ENCODE data around the gene MTUS2.

MTUS2 gene

DNA sequence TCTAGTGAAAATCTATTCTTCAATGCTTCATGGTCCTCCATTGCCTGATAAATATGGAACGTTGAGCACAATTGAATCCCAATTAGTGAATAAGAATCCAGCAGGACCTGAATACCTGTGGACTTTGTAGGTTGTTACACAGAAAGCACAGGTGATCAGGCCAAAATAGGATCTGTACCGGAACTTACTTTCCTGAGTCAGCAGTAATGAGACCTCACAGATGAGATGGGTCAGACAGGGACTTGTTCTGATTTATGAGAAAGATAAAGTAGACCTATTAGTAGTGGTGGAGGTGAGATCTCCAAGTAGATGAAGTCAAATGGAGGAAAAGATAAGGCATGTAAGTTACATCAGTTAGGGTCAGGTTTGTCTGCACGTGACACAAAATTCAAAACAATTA lies 351.1 kb downstream of the MTUS2 start:
- H3K4me3 ChIP-seq, result no peak overlapping the region
- H3K27ac ChIP-seq, result no peak overlapping the region
- no peaks in the 10 kb centered on the region for H3K27me3 ChIP-seq
- H3K4me1 ChIP-seq, result no peaks in the 10 kb centered on the region
- no peaks in the 10 kb centered on the region for H3K9me3 ChIP-seq
- no peaks in the 10 kb centered on the region for H3K36me3 ChIP-seq
- TF ChIP-seq, protein P1, sequence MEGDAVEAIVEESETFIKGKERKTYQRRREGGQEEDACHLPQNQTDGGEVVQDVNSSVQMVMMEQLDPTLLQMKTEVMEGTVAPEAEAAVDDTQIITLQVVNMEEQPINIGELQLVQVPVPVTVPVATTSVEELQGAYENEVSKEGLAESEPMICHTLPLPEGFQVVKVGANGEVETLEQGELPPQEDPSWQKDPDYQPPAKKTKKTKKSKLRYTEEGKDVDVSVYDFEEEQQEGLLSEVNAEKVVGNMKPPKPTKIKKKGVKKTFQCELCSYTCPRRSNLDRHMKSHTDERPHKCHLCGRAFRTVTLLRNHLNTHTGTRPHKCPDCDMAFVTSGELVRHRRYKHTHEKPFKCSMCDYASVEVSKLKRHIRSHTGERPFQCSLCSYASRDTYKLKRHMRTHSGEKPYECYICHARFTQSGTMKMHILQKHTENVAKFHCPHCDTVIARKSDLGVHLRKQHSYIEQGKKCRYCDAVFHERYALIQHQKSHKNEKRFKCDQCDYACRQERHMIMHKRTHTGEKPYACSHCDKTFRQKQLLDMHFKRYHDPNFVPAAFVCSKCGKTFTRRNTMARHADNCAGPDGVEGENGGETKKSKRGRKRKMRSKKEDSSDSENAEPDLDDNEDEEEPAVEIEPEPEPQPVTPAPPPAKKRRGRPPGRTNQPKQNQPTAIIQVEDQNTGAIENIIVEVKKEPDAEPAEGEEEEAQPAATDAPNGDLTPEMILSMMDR (IDR thresholded peaks at IDR 0.05), result no peak
- intact Hi-C loops (cut with DNase I; ENCODE audit: low total_unique reads), result loop anchor here (10.0 kb wide), 1 partner anchor 1324 kb away; no protein-coding TSS in a partner anchor
- no peak for DNase-seq

DNA sequence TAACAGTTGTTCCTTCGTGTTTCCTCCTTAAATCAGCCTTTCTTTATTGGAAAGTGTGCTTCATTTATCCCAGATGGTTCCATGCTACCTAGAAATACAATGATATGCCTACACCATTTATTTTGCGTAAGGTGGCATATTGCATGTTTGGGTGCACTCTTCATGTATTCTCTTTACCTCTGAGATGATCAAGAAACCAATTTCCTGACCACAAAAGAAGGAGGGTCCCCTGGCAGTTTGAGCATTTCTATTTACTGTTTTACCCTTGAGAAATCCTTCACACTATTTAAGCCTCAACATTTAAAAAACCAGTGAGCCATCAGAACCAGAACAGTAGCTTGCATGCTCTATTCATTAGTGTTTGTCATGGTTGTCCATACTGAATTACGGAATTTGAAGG lies 354.0 kb downstream of the MTUS2 start:
- no peaks in the 10 kb centered on the region for H3K4me1 ChIP-seq
- H3K36me3 ChIP-seq, result no peaks in the 10 kb centered on the region
- intact Hi-C loops (cut with DNase I; ENCODE audit: low total_unique reads), result loop anchor here (10.0 kb wide), 1 partner anchor 1321 kb away; no protein-coding TSS in a partner anchor
- no peak for DNase-seq
- no peak overlapping the region for H3K27ac ChIP-seq
- no peaks in the 10 kb centered on the region for H3K27me3 ChIP-seq
- H3K4me3 ChIP-seq, result no peak overlapping the region
- no peaks in the 10 kb centered on the region for H3K9me3 ChIP-seq
- TF ChIP-seq, protein P1 (IDR thresholded peaks at IDR 0.05), result no peak

DNA sequence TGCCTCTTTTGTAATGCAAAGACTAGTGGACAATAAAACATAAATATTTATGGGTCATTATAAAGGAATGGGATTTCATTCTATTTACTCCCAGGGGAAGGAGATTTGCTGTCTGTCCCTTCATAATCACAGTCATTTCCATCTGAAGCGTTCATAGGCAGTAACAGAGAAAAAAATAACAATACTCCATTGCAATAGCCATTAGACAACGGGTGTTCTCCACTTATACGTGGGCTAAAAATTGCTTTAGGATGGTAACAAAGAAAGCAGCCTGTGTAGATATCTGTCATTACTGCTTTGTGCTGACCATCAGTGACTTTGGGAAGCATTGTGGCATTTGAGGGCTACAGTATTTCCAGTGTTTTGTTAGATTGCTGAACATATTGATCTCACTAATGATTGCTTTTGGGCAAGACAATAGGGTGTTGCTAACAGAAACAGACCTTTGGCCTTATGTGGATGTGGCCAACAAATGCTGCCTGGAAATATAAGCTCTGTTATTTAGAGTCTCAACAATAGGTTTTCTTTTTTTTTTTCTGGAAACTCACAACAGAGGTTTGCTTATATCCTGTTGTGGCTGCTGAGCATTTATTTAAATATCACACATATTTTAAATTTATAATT lies 355.2 kb downstream of the MTUS2 start:
- no peaks in the 10 kb centered on the region for H3K4me1 ChIP-seq
- H3K4me3 ChIP-seq, result no peak overlapping the region
- DNase-seq, result no peak
- intact Hi-C loops (cut with DNase I; ENCODE audit: low total_unique reads), result loop anchor here (10.0 kb wide), 1 partner anchor 1319 kb away; no protein-coding TSS in a partner anchor
- no peaks in the 10 kb centered on the region for H3K27me3 ChIP-seq
- no peaks in the 10 kb centered on the region for H3K36me3 ChIP-seq
- no peak overlapping the region for H3K27ac ChIP-seq
- TF ChIP-seq, protein P1 (IDR thresholded peaks at IDR 0.05), result no peak
- no peaks in the 10 kb centered on the region for H3K9me3 ChIP-seq

DNA sequence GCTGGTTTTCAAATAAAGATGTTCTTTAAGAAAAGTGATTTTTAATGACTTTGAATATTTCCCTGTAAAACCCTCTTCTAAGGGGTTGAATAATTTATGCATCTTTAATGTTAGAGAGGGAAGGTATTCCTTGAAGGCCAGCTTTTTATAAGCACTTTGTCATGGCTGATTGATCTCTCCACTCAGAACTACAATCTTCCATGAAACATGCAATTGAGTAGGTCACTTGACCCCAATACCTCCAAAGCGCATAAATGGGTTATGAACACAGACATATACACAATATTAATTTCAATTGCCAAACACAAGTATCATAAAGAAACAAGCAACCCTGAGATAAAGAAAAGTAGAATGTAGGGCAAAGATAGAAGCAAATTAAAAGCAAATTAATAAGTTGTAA lies 359.9 kb downstream of the MTUS2 start:
- Histone ChIP-seq H3K9me3 (peaks cover 4 to 9% (median 8%) of the 10 kb centered on the region in 3 donors), H3K27me3 (no peaks in the 10 kb centered on the region), H3K4me3 (no peak overlapping the region), H3K27ac (no peak overlapping the region), H3K36me3 (no peaks in the 10 kb centered on the region), H3K4me1 (no peaks in the 10 kb centered on the region)
- no peak for DNase-seq
- TF ChIP-seq, protein P1 (IDR thresholded peaks at IDR 0.05), result no peak
- intact Hi-C loops (cut with DNase I; ENCODE audit: low total_unique reads), result no loop called here

DNA sequence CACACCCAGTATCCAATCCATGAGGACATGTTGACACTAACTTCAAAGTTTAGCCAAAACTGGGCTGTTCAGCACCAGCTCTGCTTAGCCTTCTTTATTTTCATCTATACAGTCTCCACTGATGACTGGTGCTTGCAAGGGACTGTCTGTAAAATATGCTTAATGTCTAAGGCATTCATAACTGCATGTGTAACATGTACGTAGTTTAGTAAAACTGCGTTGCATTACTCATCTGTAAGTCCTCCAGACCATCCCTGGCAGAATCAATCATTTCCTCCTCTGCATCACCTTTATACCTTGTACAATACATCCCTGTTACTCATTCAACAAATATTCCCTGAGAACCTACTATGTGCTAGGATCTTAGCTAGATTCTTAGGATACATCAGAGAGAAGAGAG lies 362.1 kb downstream of the MTUS2 start:
- DNase-seq, result no peak

More for the DNA sequence above, 362.1 kb downstream of the MTUS2 start:
- Histone ChIP-seq H3K4me1 (no peaks in the 10 kb centered on the region), H3K4me3 (no peak overlapping the region), H3K9me3 (peaks cover 5 to 21% (median 12%) of the 10 kb centered on the region in 3 donors), H3K36me3 (no peaks in the 10 kb centered on the region), H3K27ac (no peak overlapping the region), H3K27me3 (no peaks in the 10 kb centered on the region)
- intact Hi-C loops (cut with DNase I; ENCODE audit: low total_unique reads), result no loop called here
- TF ChIP-seq, protein P1 (IDR thresholded peaks at IDR 0.05), result no peak

All from tibial artery (tissue), 4 donors.